RWPE2 (cell line): ENCODE data around the gene ADAMTS8.

Source experiments
- ATAC-seq: fragments of 200-7000 bp; cut with Tn5 transposase; 3 replicates; pipeline ENCODE4 v1.9.1; 2021; ENCODE audit warnings: low read depth
- DNase-seq: peaks from one replicate; pipeline ENCODE4 v3.0.0-alpha.2; 2020; ENCODE audit warnings: low spot score
- H3K27ac ChIP-seq: fragments of 450-650 bp; 2 replicates; pipeline ENCODE4 v1.5.1; 2017; ENCODE audit warnings: mild to moderate bottlenecking; ENCODE audit not compliant: poor library complexity, severe bottlenecking
- H3K27me3 ChIP-seq: fragments of 250-450 bp; sonication (Bioruptor Pico); 2 replicates; pipeline ENCODE4 v1.5.1; 2021; ENCODE audit warnings: mild to moderate bottlenecking, moderate library complexity; ENCODE audit not compliant: insufficient read depth, poor library complexity, severe bottlenecking
- H3K36me3 ChIP-seq: fragments of 250-450 bp; sonication (Bioruptor Pico); 2 replicates; pipeline ENCODE4 v1.5.1; 2020; ENCODE audit warnings: low read depth, mild to moderate bottlenecking, moderate library complexity
- H3K4me1 ChIP-seq: fragments of 250-450 bp; sonication (Bioruptor Pico); 2 replicates; pipeline ENCODE4 v1.5.1; 2021; ENCODE audit warnings: mild to moderate bottlenecking, moderate library complexity; ENCODE audit not compliant: insufficient read depth, poor library complexity, severe bottlenecking
- H3K4me3 ChIP-seq: fragments of 250-450 bp; sonication (Bioruptor Pico); 2 replicates; pipeline ENCODE4 v1.5.1; 2021; ENCODE audit warnings: mild to moderate bottlenecking, moderate library complexity; ENCODE audit not compliant: severe bottlenecking
- H3K9me3 ChIP-seq: fragments of 250-450 bp; sonication (Bioruptor Pico); 2 replicates; pipeline ENCODE4 v1.5.1; 2021; ENCODE audit warnings: mild to moderate bottlenecking, moderate library complexity; ENCODE audit not compliant: severe bottlenecking
- CTCF ChIP-seq: fragments of 450-650 bp; IDR thresholded peaks from one replicate; pipeline ENCODE4 v1.5.1; 2017; ENCODE audit warnings: mild to moderate bottlenecking, moderate library complexity; ENCODE audit not compliant: poor library complexity, severe bottlenecking

The ADAMTS8 gene

DNA sequence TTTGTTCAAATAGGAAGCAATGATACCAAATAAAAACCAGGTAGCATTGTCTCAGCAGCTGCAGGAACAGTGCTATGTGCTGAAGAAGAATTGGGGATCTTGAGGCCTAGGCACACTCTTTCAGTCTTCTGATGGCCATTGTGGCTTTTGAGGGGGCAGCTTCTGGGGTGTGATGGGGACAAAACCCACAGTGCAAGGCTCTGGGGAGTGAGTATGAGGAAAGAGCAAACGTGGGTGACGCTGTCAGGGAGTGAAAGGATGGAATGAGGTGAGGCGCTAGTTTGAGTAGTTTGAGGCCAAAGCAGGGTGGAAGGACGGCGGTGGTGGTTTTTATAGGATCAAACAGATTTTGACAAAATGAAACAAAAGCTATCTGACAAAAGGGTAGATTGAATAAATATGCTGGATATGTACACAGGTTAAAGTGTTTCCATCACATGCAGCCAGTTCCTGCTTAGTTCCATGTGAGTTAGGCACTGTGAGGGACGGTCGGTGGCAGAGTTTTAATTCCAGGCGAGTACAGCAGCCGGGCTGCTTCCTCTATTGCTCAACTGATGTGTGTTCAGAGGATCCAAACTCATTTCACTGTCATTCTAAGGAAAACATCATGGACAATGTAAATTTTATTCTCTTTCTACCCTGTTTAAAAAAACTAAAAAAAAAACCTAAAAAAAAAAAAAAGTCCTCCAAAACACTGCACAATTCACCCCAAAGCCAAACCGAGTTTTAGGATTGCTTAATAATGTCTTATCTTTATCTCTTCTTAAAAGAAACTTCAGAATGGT lies 38.9 kb upstream of the ADAMTS8 start:
- Histone ChIP-seq H3K27me3 (no peaks in the 10 kb centered on the region), H3K36me3 (no peaks in the 10 kb centered on the region), H3K9me3 (no peaks in the 10 kb centered on the region), H3K4me3 (no peak overlapping the region), H3K4me1 (no peaks in the 10 kb centered on the region), H3K27ac (no peak overlapping the region)
- no peak for TF ChIP-seq CTCF
- DNase-seq (no peak), ATAC-seq (no peak)

DNA sequence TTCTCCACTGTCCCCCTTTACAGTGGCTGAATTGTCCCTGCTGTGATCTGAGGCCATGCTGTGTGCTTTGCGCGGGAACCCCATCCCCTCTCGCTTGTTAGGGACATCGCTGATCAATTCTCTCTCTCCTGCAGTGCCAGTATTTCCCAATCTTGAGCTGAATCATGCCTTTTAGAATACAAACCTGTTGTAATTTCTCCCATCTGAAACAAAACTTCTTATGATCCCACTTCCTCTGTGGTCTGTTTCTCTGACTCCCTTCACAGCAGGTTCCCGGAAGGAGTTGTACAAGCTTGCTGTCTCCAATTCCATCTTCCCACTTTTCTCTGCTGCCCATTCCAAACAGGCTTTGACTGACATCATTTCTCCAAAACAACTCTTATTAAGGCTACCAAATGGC lies 36.9 kb upstream of the ADAMTS8 start:
- Histone ChIP-seq H3K9me3 (no peaks in the 10 kb centered on the region), H3K36me3 (no peaks in the 10 kb centered on the region), H3K4me3 (no peak overlapping the region), H3K4me1 (no peaks in the 10 kb centered on the region), H3K27ac (no peak overlapping the region), H3K27me3 (no peaks in the 10 kb centered on the region)
- ATAC-seq, result no peak
- DNase-seq, result no peak
- TF ChIP-seq CTCF, result no peak

- DNase-seq (no peak), ATAC-seq (no peak)
- TF ChIP-seq CTCF, result no peak
- Histone ChIP-seq H3K9me3 (no peaks in the 10 kb centered on the region), H3K27me3 (no peaks in the 10 kb centered on the region), H3K4me1 (no peaks in the 10 kb centered on the region), H3K4me3 (no peak overlapping the region), H3K27ac (no peak overlapping the region), H3K36me3 (no peaks in the 10 kb centered on the region)
Measured at GRCh38 chr11:130464291-130464812, 35.9 kb upstream of the ADAMTS8 start.

- no peaks in the 10 kb centered on the region for H3K9me3 ChIP-seq
- H3K27me3 ChIP-seq, result no peaks in the 10 kb centered on the region
- no peaks in the 10 kb centered on the region for H3K4me1 ChIP-seq
- no peak for TF ChIP-seq CTCF
- no peak for ATAC-seq
- no peaks in the 10 kb centered on the region for H3K36me3 ChIP-seq
- H3K4me3 ChIP-seq, result no peak overlapping the region
- H3K27ac ChIP-seq, result no peak overlapping the region
- DNase-seq, result no peak
Measured at GRCh38 chr11:130462931-130463330, 34.5 kb upstream of the ADAMTS8 start.
